ENCODE data around the gene PCSK6.

Gene PCSK6

DNA sequence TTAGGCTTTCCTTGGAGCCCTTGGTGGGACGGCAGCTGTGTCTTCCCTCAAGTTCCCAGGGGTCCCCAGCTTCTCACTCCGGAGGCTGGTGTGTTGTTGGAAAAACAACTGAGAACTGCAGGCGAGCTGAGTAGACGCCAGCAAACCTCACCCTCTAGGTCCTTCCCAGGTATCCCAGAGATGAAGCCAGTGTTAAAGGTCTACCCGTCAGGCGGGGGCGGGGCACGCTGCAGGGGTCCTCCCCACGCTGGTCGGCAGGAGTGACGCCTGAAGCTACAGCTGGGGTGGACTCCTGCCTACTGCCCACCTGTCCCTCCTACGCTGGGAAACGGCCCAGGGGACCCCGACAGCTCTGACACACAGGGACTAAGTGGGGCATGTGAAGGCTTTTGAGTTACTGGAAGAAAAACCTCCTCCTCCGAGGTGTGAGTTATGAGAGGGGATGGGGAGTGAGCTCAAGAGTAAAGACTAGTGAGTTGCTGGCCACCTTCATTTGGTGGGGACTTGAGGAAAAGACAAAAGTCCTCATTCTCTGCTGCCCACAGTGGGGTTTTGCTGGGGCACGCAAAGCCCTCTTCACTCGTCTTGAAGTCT is 162.3 kb downstream of the PCSK6 start:
- no peak for ATAC-seq
- TF ChIP-seq ZFP3 (CRISPR knock-in tag; IDR thresholded peaks at IDR 0.05) (no peak), ZNF565 (CRISPR knock-in tag; conservative IDR thresholded peaks at IDR 0.05; ENCODE audit: low read depth) (no peak), ARNTL (CRISPR knock-in tag; IDR thresholded peaks at IDR 0.05; ENCODE audit: borderline replicate concordance, low read depth) (no peak), OSR1 (CRISPR knock-in tag; IDR thresholded peaks at IDR 0.05) (no peak), TOX (CRISPR knock-in tag; IDR thresholded peaks at IDR 0.05; ENCODE audit: borderline replicate concordance) (no peak), ZFP30 (CRISPR knock-in tag; IDR thresholded peaks at IDR 0.05) (no peak), PPARA (CRISPR knock-in tag; IDR thresholded peaks at IDR 0.05; ENCODE audit: borderline replicate concordance) (no peak), ZNF8 (CRISPR knock-in tag; IDR thresholded peaks at IDR 0.05) (no peak), GLIS3 (CRISPR knock-in tag; IDR thresholded peaks at IDR 0.05) (no peak)
- TF ChIP-seq, protein P1, sequence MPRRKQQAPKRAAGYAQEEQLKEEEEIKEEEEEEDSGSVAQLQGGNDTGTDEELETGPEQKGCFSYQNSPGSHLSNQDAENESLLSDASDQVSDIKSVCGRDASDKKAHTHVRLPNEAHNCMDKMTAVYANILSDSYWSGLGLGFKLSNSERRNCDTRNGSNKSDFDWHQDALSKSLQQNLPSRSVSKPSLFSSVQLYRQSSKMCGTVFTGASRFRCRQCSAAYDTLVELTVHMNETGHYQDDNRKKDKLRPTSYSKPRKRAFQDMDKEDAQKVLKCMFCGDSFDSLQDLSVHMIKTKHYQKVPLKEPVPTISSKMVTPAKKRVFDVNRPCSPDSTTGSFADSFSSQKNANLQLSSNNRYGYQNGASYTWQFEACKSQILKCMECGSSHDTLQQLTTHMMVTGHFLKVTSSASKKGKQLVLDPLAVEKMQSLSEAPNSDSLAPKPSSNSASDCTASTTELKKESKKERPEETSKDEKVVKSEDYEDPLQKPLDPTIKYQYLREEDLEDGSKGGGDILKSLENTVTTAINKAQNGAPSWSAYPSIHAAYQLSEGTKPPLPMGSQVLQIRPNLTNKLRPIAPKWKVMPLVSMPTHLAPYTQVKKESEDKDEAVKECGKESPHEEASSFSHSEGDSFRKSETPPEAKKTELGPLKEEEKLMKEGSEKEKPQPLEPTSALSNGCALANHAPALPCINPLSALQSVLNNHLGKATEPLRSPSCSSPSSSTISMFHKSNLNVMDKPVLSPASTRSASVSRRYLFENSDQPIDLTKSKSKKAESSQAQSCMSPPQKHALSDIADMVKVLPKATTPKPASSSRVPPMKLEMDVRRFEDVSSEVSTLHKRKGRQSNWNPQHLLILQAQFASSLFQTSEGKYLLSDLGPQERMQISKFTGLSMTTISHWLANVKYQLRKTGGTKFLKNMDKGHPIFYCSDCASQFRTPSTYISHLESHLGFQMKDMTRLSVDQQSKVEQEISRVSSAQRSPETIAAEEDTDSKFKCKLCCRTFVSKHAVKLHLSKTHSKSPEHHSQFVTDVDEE (CRISPR knock-in tag; IDR thresholded peaks at IDR 0.05): no peak
- TF ChIP-seq, protein P2, sequence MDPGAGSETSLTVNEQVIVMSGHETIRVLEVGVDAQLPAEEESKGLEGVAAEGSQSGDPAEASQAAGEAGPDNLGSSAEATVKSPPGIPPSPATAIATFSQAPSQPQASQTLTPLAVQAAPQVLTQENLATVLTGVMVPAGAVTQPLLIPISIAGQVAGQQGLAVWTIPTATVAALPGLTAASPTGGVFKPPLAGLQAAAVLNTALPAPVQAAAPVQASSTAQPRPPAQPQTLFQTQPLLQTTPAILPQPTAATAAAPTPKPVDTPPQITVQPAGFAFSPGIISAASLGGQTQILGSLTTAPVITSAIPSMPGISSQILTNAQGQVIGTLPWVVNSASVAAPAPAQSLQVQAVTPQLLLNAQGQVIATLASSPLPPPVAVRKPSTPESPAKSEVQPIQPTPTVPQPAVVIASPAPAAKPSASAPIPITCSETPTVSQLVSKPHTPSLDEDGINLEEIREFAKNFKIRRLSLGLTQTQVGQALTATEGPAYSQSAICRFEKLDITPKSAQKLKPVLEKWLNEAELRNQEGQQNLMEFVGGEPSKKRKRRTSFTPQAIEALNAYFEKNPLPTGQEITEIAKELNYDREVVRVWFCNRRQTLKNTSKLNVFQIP (CRISPR knock-in tag; IDR thresholded peaks at IDR 0.05; ENCODE audit: borderline replicate concordance, low read depth): no peak

DNA sequence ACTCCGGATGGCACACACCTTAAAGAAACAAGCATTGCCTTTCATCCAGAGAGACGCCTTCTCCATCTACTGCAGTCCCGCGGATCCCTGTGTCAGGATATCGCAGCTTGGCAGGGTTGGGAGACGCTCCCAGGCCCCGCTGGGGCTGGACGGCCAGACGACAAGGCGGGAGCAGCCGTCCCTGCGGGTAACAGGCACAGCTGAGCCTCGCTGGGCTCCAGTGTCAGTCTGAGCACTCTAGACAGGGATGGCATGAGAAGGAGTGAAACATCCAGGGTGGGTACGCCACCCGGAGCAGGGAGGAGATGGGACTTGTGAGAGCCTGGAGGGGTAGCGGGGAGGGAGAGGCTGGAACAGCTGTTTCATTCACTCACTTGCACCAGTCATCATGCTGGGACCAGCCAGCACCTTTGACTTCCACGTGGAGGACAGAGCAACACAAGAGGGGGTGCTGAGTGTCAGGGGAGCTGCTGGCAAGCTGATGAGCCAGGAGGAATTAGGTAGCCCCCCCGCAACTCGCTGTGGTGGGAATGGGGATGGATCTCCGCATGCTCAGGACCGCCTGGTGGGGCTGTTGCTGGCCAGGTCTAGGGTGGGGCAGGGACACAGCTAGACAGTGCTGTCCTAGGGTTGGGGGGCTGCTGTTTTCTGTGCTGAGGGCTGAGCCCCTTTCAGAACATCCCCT is 162.9 kb downstream of the PCSK6 start:
- ATAC-seq: no peak

DNA sequence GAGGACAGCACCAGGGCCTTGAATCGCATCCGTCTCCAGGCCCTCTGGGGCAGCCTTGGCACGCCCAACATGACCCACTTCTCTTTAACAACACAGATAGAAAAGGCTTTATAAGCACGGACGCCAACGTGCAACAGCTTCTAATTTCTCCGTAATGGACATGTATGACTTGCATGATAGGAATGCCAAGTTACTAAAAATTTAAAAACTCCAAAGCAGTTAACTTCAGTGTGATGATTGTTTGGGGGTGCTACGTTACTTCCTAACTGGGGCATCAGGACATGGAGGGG is 163.5 kb downstream of the PCSK6 start:
- ATAC-seq: no peak
- TF ChIP-seq TCF4 (CRISPR knock-in tag; IDR thresholded peaks at IDR 0.05; ENCODE audit: borderline replicate concordance): no peak

More for the DNA sequence above, 162.9 kb downstream of the PCSK6 start:
- TF ChIP-seq, protein P2 (CRISPR knock-in tag; IDR thresholded peaks at IDR 0.05; ENCODE audit: borderline replicate concordance, low read depth): no peak
- no peak for TF ChIP-seq ESRRG (CRISPR knock-in tag; IDR thresholded peaks at IDR 0.05)
- no peak for TF ChIP-seq TCF4 (CRISPR knock-in tag; IDR thresholded peaks at IDR 0.05; ENCODE audit: borderline replicate concordance)
- no peak for TF ChIP-seq SNAI2 (CRISPR knock-in tag; IDR thresholded peaks at IDR 0.05)
- TF ChIP-seq ZNF70 (CRISPR knock-in tag; IDR thresholded peaks at IDR 0.05): no peak
- TF ChIP-seq, protein P3, sequence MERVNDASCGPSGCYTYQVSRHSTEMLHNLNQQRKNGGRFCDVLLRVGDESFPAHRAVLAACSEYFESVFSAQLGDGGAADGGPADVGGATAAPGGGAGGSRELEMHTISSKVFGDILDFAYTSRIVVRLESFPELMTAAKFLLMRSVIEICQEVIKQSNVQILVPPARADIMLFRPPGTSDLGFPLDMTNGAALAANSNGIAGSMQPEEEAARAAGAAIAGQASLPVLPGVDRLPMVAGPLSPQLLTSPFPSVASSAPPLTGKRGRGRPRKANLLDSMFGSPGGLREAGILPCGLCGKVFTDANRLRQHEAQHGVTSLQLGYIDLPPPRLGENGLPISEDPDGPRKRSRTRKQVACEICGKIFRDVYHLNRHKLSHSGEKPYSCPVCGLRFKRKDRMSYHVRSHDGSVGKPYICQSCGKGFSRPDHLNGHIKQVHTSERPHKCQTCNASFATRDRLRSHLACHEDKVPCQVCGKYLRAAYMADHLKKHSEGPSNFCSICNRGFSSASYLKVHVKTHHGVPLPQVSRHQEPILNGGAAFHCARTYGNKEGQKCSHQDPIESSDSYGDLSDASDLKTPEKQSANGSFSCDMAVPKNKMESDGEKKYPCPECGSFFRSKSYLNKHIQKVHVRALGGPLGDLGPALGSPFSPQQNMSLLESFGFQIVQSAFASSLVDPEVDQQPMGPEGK (CRISPR knock-in tag; IDR thresholded peaks at IDR 0.05; ENCODE audit: borderline replicate concordance): no peak
- no peak for TF ChIP-seq BACH2 (CRISPR knock-in tag; IDR thresholded peaks at IDR 0.05; ENCODE audit: borderline replicate concordance)

DNA sequence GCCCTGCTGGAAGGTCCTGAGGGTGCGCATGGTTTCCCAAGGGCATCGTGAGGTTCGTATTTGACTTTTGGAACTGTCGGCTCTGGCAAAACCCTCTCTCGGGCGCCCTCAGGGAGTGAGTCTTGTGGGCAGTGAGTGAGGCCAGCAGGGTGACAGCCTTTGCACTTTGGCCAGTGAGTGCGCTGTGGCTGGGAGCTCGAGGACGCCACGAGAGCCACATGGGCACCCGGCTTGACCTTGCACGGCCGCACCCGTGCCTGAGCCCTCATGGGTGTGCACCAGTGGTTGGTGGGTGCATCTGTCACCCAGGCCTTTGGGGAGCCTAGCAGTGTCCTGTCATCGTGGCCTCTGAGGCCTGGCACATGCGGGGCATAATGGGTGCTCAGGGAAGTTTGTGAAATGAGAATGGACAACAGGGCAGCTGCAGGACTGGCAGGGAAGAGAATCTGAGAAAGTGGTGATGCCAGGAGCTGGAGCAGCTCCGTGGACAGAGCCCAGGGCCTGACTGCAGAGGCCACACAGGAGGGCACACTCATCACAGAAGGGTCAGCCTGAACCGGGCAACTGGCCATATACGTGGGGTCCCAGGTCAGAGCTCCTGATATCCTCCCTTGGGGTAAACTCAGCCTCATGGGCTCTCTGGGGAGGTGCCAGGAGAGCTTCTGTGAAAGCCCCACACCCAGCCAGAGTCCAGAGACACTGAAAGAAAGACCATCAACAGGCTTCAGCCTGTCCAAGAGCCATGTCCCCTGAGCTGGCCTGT is 164.1 kb downstream of the PCSK6 start:
- ATAC-seq: no peak
- no peak for TF ChIP-seq ZFP30 (CRISPR knock-in tag; IDR thresholded peaks at IDR 0.05)
- TF ChIP-seq, protein P4, sequence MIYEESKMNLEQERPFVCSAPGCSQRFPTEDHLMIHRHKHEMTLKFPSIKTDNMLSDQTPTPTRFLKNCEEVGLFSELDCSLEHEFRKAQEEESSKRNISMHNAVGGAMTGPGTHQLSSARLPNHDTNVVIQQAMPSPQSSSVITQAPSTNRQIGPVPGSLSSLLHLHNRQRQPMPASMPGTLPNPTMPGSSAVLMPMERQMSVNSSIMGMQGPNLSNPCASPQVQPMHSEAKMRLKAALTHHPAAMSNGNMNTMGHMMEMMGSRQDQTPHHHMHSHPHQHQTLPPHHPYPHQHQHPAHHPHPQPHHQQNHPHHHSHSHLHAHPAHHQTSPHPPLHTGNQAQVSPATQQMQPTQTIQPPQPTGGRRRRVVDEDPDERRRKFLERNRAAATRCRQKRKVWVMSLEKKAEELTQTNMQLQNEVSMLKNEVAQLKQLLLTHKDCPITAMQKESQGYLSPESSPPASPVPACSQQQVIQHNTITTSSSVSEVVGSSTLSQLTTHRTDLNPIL (CRISPR knock-in tag; IDR thresholded peaks at IDR 0.05; ENCODE audit: low read depth): no peak
- no peak for TF ChIP-seq ZNF8 (CRISPR knock-in tag; IDR thresholded peaks at IDR 0.05)
- TF ChIP-seq CSDC2 (CRISPR knock-in tag; IDR thresholded peaks at IDR 0.05): no peak
- TF ChIP-seq, protein P3 (CRISPR knock-in tag; IDR thresholded peaks at IDR 0.05; ENCODE audit: borderline replicate concordance): no peak
- TF ChIP-seq, protein P5, sequence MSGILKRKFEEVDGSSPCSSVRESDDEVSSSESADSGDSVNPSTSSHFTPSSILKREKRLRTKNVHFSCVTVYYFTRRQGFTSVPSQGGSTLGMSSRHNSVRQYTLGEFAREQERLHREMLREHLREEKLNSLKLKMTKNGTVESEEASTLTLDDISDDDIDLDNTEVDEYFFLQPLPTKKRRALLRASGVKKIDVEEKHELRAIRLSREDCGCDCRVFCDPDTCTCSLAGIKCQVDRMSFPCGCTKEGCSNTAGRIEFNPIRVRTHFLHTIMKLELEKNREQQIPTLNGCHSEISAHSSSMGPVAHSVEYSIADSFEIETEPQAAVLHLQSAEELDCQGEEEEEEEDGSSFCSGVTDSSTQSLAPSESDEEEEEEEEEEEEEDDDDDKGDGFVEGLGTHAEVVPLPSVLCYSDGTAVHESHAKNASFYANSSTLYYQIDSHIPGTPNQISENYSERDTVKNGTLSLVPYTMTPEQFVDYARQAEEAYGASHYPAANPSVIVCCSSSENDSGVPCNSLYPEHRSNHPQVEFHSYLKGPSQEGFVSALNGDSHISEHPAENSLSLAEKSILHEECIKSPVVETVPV (CRISPR knock-in tag; IDR thresholded peaks at IDR 0.05): no peak
- no peak for TF ChIP-seq ARNTL (CRISPR knock-in tag; IDR thresholded peaks at IDR 0.05; ENCODE audit: borderline replicate concordance, low read depth)
- no peak for TF ChIP-seq ESRRG (CRISPR knock-in tag; IDR thresholded peaks at IDR 0.05)
- TF ChIP-seq PPARA (CRISPR knock-in tag; IDR thresholded peaks at IDR 0.05; ENCODE audit: borderline replicate concordance): no peak

All from SK-N-SH treated with all-trans-retinoic acid at 6 μM for 48 hours (cell line).